ENCODE results near the gene COX5A. TPM values are rescaled to one million over a fixed set of nuclear protein-coding genes. Genes with fewer than 3 reads are reported as not detected.
"Not testable (repeated sequence)": the region's sequence is repeated elsewhere in the genome, so short reads cannot be mapped to it uniquely, and the experiment has no call there.

The COX5A gene
- total RNA-seq, 2 donors from 2014 or later, result 564 to 684 TPM

DNA sequence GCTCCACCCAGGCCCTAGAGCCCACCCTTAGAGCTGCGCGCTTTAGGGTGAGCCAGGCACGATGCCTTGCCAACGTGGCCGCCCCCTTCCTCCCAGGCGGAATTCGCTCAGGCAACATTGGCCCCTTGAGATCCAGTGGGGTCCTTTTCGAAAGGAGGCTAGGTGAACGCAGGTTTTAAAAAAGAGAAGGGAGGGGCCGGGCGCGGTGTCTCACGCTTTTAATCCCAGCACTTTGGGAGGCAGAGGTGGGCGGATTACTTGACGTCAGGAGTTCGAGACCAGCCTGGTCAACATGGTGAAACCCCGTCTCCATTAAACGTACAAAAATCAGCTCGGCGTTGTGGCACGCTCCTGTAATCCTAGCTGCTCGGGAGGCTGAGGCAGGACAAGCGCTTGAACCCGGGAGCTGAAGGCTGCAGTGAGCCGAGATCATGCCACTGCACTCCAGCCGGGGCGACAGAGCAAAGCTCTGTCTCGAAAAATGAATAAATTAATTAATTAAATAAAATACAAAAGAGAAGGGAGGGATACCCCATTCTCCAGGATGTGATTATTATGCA lies 19.7 kb upstream of the COX5A start:
- DNase-seq (peak; percentile 56 to 65), ATAC-seq (no peak)
- intact Hi-C loops (cut with DNase I, micrococcal nuclease), result loop anchor here in 1 of 2 donors (10.0 kb wide), 1 partner anchor 193 kb away; no protein-coding TSS in a partner anchor

DNA sequence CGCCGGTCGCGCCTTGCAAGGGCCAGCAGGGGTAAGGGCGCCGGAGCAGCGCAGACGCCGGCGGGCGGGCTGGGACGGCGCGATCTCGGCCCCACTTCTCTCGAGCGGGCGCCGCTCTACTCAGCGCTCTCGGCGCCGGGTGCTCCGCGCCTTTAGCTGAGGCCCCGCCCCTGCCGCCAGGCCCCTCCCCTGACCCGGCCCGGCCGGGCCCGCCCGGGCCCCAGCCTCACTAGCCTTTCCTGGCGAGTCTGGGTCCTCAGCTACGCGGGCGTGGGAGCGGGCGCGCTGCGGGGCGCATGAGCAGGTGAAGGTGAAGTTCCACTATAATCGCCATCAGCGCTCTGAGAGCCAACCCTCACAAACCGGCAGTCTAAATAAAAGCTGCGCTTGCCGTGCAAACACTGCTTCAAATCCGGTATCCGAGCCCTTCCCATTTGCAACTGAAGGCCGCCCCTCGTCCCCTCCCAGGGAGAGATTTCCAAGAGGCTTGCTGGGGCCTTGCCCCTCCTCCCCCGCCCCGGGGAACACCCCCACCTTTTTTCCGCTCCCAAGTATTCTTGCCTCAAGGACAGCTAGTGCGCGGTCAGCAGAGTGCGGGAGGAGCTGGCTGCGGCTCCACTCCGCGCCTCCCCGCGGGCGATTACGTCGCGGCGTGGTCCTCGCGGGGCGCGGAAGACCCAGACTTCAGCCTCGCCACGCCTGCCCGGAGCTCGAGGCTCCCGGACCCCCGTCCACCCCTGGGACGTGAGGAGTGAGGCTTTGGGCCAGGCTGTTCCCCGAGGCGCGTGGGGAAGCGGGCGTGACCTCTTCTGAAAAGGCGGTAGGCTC lies 19.0 kb upstream of the COX5A start, which contains the start of gene RPP25:
TSS of gene RPP25 (minus strand) at position 125 of the 828 bp plus-strand sequence. CDS start 189 bp downstream, outside the sequence.
- intact Hi-C loops (cut with DNase I, micrococcal nuclease), result loop anchor here in 1 of 2 donors (10.0 kb wide), 1 partner anchor 192 kb away; no protein-coding TSS in a partner anchor
- peak; percentile 72 for ATAC-seq
- DNase-seq, result peak; percentile 87 to 89

DNA sequence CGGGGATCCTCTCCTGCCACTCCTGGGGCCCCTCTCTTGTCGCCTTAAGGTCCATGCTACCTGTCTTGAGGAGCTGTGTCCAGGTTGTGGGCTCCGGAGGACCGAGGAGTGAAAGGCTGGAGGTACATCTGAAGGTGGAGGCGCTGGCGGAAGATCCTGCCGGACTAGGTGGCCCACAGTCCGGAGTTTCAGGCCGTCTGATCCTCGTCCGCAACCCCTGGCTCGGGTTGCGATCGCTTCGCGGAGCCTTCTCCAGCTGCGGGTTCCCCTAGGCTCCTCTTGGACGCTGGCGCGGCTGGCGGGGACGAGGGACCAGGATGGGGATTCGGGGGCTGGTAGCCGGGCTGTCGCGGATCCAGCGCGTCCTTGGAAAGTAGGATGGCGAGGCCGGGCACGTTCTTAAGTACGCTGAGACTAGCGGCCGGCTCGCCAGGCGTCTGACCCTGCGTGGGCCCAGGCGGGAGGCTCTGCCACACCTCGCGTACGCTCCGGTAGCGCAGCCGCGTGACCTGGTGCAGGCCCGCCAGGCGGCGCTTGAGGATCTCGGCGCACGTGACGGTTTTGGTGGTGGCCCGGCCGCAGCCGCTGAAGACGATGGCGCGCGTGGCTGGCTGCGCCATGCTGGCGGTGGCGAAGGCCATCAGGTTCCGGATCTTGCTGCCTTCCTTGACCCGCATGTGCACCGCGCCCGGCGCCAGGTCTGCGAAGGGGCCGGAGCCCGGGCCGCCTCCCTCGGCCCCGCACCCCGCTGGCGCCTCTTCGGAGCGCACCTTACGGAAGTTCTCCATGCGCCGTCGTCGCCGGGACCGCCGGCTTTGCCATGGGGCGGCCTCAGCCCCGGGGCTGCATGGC lies 18.1 kb upstream of the COX5A start:
- ATAC-seq (peak; percentile 57), DNase-seq (peak; percentile 79 to 88)
- intact Hi-C loops (cut with DNase I, micrococcal nuclease), result loop anchor here in 1 of 2 donors (10.0 kb wide), 1 partner anchor 191 kb away; no protein-coding TSS in a partner anchor

DNA sequence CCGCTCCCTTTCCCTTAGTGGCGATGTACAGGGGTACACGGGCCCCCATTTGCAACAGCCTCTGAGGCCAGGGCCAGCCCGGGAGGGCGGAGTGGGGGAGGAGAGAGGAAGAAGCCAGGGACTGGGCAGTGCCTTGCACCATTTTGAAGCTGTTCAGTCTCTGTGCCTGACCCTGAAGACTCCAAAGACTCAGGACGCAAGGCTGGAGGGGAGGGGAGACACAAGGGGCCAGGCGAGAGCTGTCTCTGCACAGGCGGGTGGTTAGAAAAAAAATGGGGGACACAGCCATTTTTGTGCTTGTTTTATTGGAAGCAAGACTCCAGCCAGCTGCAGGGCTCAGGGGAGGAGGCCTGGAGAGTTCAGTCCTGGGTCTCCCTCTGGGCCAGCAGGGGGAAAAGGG lies 17.1 kb upstream of the COX5A start:
- DNase-seq (no peak), ATAC-seq (no peak)
- intact Hi-C loops (cut with DNase I, micrococcal nuclease), result loop anchor here in 1 of 2 donors (10.0 kb wide), 1 partner anchor 190 kb away; no protein-coding TSS in a partner anchor

DNA sequence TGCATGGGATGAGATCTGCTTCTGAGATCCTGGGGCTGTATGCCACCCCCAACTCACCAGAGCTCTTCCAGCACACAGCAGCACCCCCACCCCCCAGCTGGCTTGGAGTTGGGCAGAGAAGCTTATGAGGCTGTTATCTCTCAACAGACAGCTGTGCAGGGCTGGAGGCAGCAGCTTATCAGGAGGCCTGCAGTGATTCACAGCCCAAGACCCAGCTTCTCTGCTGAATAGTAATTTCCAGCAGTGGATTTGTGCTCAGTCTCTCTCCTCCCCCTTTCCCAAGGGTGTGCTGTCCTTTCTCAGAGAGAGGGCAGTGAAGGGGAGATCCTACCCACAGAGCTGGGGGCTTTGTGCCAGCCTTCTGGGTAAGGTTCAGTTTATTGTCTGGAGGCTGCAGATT lies 16.6 kb upstream of the COX5A start:
- DNase-seq (no peak), ATAC-seq (no peak)
- intact Hi-C loops (cut with DNase I, micrococcal nuclease), result loop anchor here in 1 of 2 donors (10.0 kb wide), 1 partner anchor 190 kb away; no protein-coding TSS in a partner anchor

DNA sequence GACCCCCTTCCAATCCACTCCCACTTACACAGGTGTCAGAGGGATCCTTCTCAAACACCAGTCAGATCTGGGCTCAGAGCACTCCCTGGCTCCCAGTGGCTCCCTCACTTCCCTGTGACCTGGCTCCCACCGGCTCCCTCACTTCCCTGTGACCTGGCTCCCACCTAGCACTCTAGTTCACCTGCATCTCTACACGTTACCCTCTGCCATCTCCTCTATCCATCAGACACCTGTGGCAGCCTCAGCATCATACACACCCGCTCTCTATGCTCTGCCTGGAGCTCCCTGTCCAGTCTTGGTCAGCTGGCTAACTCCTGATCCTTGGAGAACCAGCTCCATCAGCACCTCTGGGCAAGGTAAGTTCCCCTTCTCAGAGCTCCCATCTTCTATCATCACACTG lies 13.1 kb upstream of the COX5A start:
- DNase-seq (no peak), ATAC-seq (no peak)
- intact Hi-C loops (cut with DNase I, micrococcal nuclease), result loop anchor here in 1 of 2 donors (10.0 kb wide), 1 partner anchor 186 kb away; no protein-coding TSS in a partner anchor

DNA sequence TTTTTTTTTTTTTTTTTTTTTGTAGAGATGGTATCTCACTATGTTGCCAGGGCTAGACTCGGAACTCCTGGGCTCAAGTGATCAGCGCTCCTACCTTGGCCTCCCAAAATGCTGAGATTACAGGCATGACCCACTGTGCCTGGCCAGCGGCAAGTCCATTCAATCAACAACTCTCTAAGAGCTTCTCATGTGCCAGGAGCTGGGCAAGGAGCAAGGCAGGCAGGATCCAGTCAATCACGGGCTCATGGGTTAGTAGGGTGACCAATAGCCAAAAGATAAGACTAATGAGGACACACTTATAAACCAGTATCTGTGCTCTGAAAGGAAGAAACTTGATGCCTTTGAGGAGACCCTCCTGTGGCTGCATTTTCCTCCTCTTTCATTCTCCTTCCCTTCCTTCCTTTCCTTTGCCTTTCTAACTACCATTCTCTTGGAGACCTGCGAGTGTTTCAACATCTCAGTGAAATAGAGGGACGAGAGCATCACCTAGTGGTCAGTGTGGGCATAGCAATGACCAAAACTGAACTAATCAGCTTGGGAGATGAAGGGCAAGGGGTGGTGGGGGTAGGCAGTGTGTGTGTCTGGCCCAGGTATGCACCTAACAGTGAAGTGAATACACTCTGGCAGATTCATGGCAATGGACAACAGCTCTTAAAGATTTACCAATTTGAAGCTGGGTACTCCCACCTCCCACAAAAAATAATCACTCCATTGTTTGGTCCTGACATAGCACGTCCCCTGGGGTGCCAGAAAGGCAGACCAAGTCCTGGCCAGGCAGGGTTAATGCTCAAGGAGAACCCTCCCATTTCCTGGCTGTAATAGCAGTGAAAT lies 12.4 kb upstream of the COX5A start:
- peak; percentile 50 to 79 for DNase-seq
- intact Hi-C loops (cut with DNase I, micrococcal nuclease), result loop anchor here in 1 of 2 donors (10.0 kb wide), 1 partner anchor 185 kb away; no protein-coding TSS in a partner anchor
- peak; percentile 74 for ATAC-seq

DNA sequence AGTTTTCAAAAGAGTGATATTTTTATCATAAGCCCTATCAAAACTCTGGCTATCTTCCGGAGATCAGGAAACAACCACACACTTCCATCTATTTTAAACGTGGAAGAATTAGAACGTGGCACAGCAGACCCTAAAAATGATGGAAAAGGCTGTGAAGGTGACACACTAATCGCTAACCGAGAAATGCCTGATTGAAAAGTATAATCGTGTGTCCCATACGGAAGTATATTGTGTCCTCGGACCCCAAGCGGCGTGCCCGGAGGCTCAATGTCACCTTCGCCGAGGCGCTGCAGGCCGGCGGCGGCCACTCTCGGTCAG lies 642 bp downstream of the COX5A start:
- ATAC-seq (peak; percentile 41), DNase-seq (no peak)
- intact Hi-C loops (cut with DNase I, micrococcal nuclease), result loop anchor here in 1 of 2 donors (10.0 kb wide), 1 partner anchor 302 kb away; no protein-coding TSS in a partner anchor

DNA sequence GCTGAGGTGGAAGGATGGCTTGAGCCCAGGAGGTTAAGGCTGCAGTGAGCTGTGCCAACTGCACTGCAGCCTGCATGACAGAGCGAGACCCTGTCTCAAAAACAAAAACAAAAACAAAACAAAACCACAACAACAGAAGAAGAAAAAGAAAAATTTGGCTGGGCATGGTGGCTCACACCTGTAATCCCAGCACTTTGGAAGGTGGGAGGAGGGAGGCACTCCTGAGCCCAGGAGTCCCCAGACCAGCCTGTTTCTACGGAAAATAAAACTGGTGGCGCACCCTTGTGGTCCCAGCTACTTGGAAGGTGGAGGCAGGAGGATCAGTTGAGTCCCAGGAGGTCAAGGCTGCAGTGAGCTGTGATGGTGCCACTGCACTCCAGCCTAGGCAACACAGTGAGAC lies 2.7 kb downstream of the COX5A start:
- DNase-seq, result peak; percentile 55 to 68
- intact Hi-C loops (cut with DNase I, micrococcal nuclease), result loop anchor here in 1 of 2 donors (10.0 kb wide), 1 partner anchor 300 kb away; no protein-coding TSS in a partner anchor
- ATAC-seq, result not testable (repeated sequence)

DNA sequence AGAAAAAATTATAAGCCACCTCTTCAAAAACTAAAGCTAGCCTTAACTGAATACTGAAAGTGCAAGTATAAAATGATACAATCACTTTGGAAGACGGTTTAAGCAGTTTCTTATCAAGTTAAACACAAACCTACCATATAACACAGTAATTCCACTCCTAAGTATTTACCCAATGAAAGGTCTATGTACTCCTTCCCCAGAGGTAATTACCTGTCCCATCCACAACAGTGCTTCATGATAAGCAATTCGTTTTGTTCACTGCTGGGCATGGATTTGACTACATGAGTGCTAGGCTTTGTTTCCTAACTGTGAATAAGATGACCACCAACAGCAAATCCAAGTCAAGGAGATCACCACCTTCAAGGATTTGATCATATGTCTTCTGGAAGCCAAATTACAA lies 4.3 kb downstream of the COX5A start:
- intact Hi-C loops (cut with DNase I, micrococcal nuclease), result loop anchor here in 1 of 2 donors (10.0 kb wide), 1 partner anchor 299 kb away; no protein-coding TSS in a partner anchor
- DNase-seq (no peak), ATAC-seq (peak; percentile 49)

DNA sequence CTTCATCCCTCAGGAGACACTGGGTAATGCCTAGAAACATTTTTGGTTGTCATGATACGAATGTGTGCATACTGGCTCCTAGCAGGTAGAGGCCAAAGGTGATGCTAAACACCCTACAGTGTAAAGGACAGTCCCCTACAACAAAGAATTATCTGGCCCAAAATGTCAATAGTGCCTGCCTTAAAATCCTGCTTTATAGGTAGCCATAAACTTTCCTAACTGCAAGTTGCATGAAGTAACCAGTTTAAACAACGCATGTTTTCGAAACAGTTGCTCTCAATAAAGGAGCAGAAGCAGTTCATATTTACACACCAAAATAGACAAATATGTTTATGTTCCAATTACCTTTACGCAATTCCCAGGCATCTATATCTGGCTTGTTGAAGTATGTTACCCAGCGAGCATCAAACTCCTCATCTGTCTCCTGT lies 9.1 kb downstream of the COX5A start:
- ATAC-seq, result peak; percentile 77

DNA sequence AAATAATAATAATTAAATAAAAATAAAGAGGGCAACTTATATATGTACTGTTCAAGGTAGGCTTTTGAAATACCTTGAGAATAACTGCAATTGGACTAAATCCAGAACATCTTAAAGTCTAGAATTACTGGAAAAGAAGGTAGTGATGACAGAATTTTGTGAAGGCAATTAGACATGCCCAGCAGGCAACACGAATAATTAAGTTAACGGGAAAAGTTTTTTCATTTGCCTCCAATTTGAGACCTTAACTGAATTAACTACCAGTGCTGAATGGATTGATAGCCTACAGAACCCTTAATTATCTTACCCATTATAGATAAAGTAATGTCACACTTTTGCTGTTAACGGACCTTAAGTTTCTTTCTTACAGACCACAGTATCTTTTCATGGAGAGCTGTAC lies 13.3 kb downstream of the COX5A start:
- intact Hi-C loops (cut with DNase I, micrococcal nuclease), result no loop called here
- DNase-seq (no peak), ATAC-seq (no peak)

More for the DNA sequence above, 9.1 kb downstream of the COX5A start:
- intact Hi-C loops (cut with DNase I, micrococcal nuclease), result no loop called here
- no peak for DNase-seq

DNA sequence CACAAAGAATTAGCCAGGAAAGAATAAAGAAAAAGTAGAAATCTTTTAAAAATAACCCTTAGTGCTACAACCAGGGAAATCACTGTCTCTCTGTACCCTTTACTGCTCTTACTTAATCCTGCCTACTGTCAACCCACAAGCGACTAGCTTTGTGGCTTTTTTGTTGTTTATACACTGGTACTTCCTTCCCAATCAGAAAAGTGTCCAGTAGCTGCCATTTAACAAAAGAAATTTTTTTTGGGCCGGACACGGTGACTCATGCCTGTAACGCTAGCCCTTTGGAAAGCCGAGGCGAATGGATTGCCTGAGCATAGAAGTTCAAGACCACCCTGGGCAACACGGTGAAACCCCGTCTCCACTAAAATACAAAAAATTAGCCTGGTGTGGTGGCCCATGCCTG lies 17.4 kb downstream of the COX5A start:
- no peak for ATAC-seq
- intact Hi-C loops (cut with DNase I, micrococcal nuclease), result no loop called here
- DNase-seq, result no peak

DNA sequence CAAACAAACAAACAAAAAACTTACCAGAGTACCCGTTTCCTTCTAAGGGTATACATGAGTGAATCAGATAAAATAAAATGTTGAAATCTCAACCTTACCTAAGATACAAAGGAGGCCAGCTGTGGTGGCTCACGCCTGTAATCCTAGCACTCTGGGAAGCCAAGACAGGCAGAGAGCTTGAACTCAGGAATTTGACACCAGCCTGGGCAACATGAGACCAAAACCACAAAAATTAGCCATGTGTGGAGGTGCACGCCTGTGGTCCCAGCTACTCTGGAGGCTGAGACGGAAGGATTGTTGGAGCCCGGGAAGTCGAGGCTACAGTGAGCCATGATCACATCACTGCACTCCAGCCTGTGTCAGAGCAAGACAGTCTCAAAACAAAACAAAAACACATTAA lies 20.2 kb downstream of the COX5A start:
- intact Hi-C loops (cut with DNase I, micrococcal nuclease), result no loop called here
- ATAC-seq (no peak), DNase-seq (no peak)

DNA sequence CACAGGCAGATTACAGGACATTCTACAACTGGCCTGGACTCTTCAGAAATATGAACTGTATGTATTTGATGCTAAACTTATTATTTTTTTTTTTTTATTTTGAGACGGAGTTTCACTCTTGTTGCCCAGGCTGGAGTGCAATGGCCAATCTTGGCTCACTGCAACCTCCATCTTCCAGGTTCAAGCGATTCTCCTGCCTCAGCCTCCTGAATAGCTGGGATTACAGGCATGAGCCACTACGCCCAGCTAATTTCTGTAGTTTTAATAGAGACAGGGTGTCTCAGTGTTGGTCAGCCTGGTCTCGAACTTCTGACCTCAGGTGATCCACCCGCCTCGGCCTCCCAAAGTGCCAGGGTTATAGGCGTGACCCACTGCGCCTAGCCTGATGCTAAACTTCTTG lies 24.1 kb downstream of the COX5A start:
- DNase-seq; intact Hi-C loops (cut with DNase I, micrococcal nuclease); ATAC-seq: not testable (repeated sequence)

DNA sequence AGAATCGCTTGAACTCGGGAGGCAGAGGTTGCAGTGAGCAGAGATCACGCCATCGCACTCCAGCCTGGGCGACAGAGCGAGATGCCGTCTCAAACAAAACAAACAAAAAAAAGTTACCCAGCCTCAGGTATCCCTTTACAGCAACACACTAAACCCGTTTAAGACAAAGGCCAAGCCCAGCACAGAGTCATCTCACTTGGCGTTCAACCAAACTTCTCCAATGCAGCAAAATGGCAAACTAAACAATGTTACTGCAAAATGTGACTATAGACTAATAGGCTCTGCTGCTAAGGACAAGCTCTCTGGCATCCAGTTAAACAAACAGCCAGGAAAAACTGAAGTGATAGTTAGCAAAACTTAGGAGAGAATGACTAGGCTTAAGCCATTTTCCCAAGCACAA lies 24.8 kb downstream of the COX5A start:
- no peak for DNase-seq
- ATAC-seq, result no peak
- intact Hi-C loops (cut with DNase I, micrococcal nuclease), result no loop called here

DNA sequence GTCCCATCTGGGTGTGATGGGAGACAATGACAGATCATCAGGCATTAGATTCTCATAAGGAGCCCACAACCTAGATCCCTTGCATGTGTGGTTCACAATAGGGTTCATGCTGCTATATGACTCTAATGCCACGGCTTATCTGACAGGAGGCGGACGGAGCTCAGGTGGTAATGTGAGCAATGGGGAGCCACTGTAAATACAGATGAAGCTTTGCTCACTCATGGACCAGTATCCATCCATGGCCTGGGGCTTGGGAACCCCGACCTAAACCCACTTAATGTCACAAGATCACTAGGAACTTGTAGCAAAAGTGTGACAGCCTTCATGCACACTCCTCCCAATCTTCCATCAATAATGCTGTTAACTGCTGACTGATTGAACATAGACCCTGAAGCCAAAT lies 29.2 kb downstream of the COX5A start:
- intact Hi-C loops (cut with DNase I, micrococcal nuclease), result no loop called here
- ATAC-seq (no peak), DNase-seq (no peak)

All from left colon (tissue), 2 donors.